SK-N-SH treated with all-trans-retinoic acid at 6 μM for 48 hours (cell line): ENCODE data around the gene RNF213.

Experiments used
- ATAC-seq: fragments of 200-7000 bp; cut with Tn5 transposase; 3 replicates; pipeline ENCODE4 v1.9.1; 2020; ENCODE audit warnings: mild to moderate bottlenecking, moderate library complexity
- ARNTL ChIP-seq: fragments of 450-650 bp; formaldehyde crosslinking; IDR thresholded peaks from 2 replicates; pipeline ENCODE4 v1.5.0; 2020; ENCODE audit warnings: low read depth, mild to moderate bottlenecking, moderate library complexity, borderline replicate concordance
- BACH2 ChIP-seq: fragments of 250-450 bp; sonication (Bioruptor Pico); IDR thresholded peaks from 2 replicates; pipeline ENCODE4 v1.9.0; 2021; ENCODE audit warnings: mild to moderate bottlenecking, borderline replicate concordance
- CSDC2 ChIP-seq: fragments of 250-450 bp; sonication (Bioruptor Pico); IDR thresholded peaks from 2 replicates; pipeline ENCODE4 v1.5.0; 2020; ENCODE audit warnings: mild to moderate bottlenecking, moderate library complexity
- CSRNP3 ChIP-seq: fragments of 250-450 bp; sonication (Bioruptor Pico); IDR thresholded peaks from 2 replicates; pipeline ENCODE4 v1.5.1; 2021; ENCODE audit warnings: mild to moderate bottlenecking, moderate library complexity
- ESRRG ChIP-seq: fragments of 250-450 bp; sonication (Bioruptor Pico); IDR thresholded peaks from 2 replicates; pipeline ENCODE4 v1.6.1; 2021; ENCODE audit warnings: mild to moderate bottlenecking
- GLIS3 ChIP-seq: fragments of 250-450 bp; sonication (Bioruptor Pico); IDR thresholded peaks from 2 replicates; pipeline ENCODE4 v1.5.0; 2020; ENCODE audit warnings: mild to moderate bottlenecking, moderate library complexity
- ISL1 ChIP-seq: fragments of 250-450 bp; sonication (Bioruptor Pico); IDR thresholded peaks from 2 replicates; pipeline ENCODE4 v2.1.2; 2022; ENCODE audit warnings: mild to moderate bottlenecking, moderate library complexity
- OSR1 ChIP-seq: fragments of 250-450 bp; sonication (Bioruptor Pico); IDR thresholded peaks from 2 replicates; pipeline ENCODE4 v1.8.0; 2022; ENCODE audit warnings: moderate library complexity, mild to moderate bottlenecking, inconsistent platforms
- PATZ1 ChIP-seq: fragments of 250-450 bp; sonication (Bioruptor Pico); IDR thresholded peaks from 2 replicates; pipeline ENCODE4 v1.8.0; 2020; ENCODE audit warnings: mild to moderate bottlenecking, moderate library complexity, borderline replicate concordance
- POU6F1 ChIP-seq: fragments of 250-450 bp; sonication (Bioruptor Pico); IDR thresholded peaks from 2 replicates; pipeline ENCODE4 v1.8.0; 2021; ENCODE audit warnings: low read depth, mild to moderate bottlenecking, moderate library complexity, borderline replicate concordance
- RARB ChIP-seq: fragments of 250-450 bp; sonication (Bioruptor Pico); IDR thresholded peaks from 2 replicates; pipeline ENCODE4 v1.8.0; 2021; ENCODE audit warnings: mild to moderate bottlenecking, moderate library complexity
- SNAI2 ChIP-seq: fragments of 250-450 bp; sonication (Bioruptor Pico); IDR thresholded peaks from 2 replicates; pipeline ENCODE4 v1.5.0; 2020; ENCODE audit warnings: mild to moderate bottlenecking, moderate library complexity
- TCF4 ChIP-seq: fragments of 250-450 bp; sonication (Bioruptor Pico); IDR thresholded peaks from 2 replicates; pipeline ENCODE4 v1.8.0; 2021; ENCODE audit warnings: mild to moderate bottlenecking, moderate library complexity, borderline replicate concordance
- TOX ChIP-seq: fragments of 250-450 bp; sonication (Bioruptor Pico); IDR thresholded peaks from 2 replicates; pipeline ENCODE4 v1.8.0; 2021; ENCODE audit warnings: mild to moderate bottlenecking, moderate library complexity, borderline replicate concordance
- TSHZ2 ChIP-seq: fragments of 250-450 bp; sonication (Bioruptor Pico); IDR thresholded peaks from 2 replicates; pipeline ENCODE4 v1.5.0; 2020; ENCODE audit warnings: mild to moderate bottlenecking, moderate library complexity
- ZC3H10 ChIP-seq: fragments of 250-450 bp; sonication (Bioruptor Pico); IDR thresholded peaks from 2 replicates; pipeline ENCODE4 v1.5.1; 2021; ENCODE audit warnings: mild to moderate bottlenecking, moderate library complexity
- ZFP3 ChIP-seq: fragments of 250-450 bp; sonication (Bioruptor Pico); IDR thresholded peaks from 2 replicates; pipeline ENCODE4 v1.5.0; 2020; ENCODE audit warnings: mild to moderate bottlenecking, moderate library complexity
- ZFP30 ChIP-seq: fragments of 450-650 bp; formaldehyde crosslinking; IDR thresholded peaks from 2 replicates; pipeline ENCODE4 v1.5.0; 2022; ENCODE audit warnings: mild to moderate bottlenecking, moderate library complexity
- ZNF565 ChIP-seq: fragments of 450-650 bp; formaldehyde crosslinking; conservative IDR thresholded peaks from 2 replicates; pipeline ENCODE4 v1.5.0; 2020; ENCODE audit warnings: low read depth, mild to moderate bottlenecking, moderate library complexity
- ZNF8 ChIP-seq: fragments of 450-650 bp; formaldehyde crosslinking; IDR thresholded peaks from 2 replicates; pipeline ENCODE4 v1.5.0; 2020; ENCODE audit warnings: mild to moderate bottlenecking, moderate library complexity

The RNF213 gene

GRCh38 chr17:80318166-80318565 lies 57.5 kb downstream of the RNF213 start:
- no peak for ATAC-seq
- TF ChIP-seq TSHZ2 (CRISPR knock-in tag) (no peak), PATZ1 (CRISPR knock-in tag) (no peak), BACH2 (no peak), ZC3H10 (CRISPR knock-in tag) (no peak), ISL1 (CRISPR knock-in tag) (no peak), POU6F1 (CRISPR knock-in tag) (no peak), ARNTL (CRISPR knock-in tag) (no peak), ESRRG (CRISPR knock-in tag) (no peak), OSR1 (no peak), SNAI2 (CRISPR knock-in tag) (no peak), RARB (CRISPR knock-in tag) (no peak), GLIS3 (CRISPR knock-in tag) (no peak), CSRNP3 (CRISPR knock-in tag) (no peak), CSDC2 (CRISPR knock-in tag) (no peak), ZFP3 (no peak), TOX (CRISPR knock-in tag) (no peak), TCF4 (CRISPR knock-in tag) (no peak), ZNF565 (no peak)

- TF ChIP-seq ZFP30 (CRISPR knock-in tag), result no peak
- no peak for TF ChIP-seq ZNF8 (CRISPR knock-in tag)
- TF ChIP-seq ZC3H10 (CRISPR knock-in tag), result no peak
- no peak for TF ChIP-seq ZFP3
- TF ChIP-seq, all 23 proteins: peak for 0
- ATAC-seq, result no peak
Measured at GRCh38 chr17:80319262-80319998, 58.8 kb downstream of the RNF213 start.

- ATAC-seq, result no peak
Measured at GRCh38 chr17:80319999-80320344, 59.3 kb downstream of the RNF213 start.

More at GRCh38 chr17:80319999-80320344, 59.3 kb downstream of the RNF213 start:
- no peak for TF ChIP-seq SNAI2 (CRISPR knock-in tag)
- TF ChIP-seq CSRNP3 (CRISPR knock-in tag), result no peak
- TF ChIP-seq PATZ1 (CRISPR knock-in tag), result no peak
- no peak for TF ChIP-seq ZFP3
- no peak for TF ChIP-seq ZNF565
- TF ChIP-seq GLIS3 (CRISPR knock-in tag), result no peak
- TF ChIP-seq, all 23 proteins: peak for 0
